MG63 (cell line): ENCODE data around the gene PRR7. TPM values are rescaled to one million over a fixed set of nuclear protein-coding genes. Genes with fewer than 3 reads are reported as not detected.
"Not testable (repeated sequence)": the region's sequence is repeated elsewhere in the genome, so short reads cannot be mapped to it uniquely, and the experiment has no call there.

Source experiments
- DNase-seq: peaks from one replicate; pipeline ENCODE4 v3.0.0-alpha.2; 2020
- H3K27me3 ChIP-seq: fragments of 250-450 bp; sonication (Bioruptor Pico); 2 replicates; pipeline ENCODE4 v1.5.1; 2020; ENCODE audit warnings: mild to moderate bottlenecking, moderate library complexity
- H3K36me3 ChIP-seq: fragments of 250-450 bp; sonication (Bioruptor Pico); 2 replicates; pipeline ENCODE4 v1.5.1; 2020; ENCODE audit warnings: mild to moderate bottlenecking, moderate library complexity
- H3K4me3 ChIP-seq: fragments of 250-450 bp; sonication (Bioruptor Pico); 2 replicates; pipeline ENCODE4 v1.5.1; 2020; ENCODE audit warnings: mild to moderate bottlenecking, moderate library complexity
- H3K9me3 ChIP-seq: fragments of 250-450 bp; sonication (Bioruptor Pico); 2 replicates; pipeline ENCODE4 v1.5.1; 2020; ENCODE audit warnings: mild to moderate bottlenecking, moderate library complexity
- total RNA-seq: library from RNA; depleted of rRNA; stranded (reverse); fragments of >200 nt; shearing (Covaris generic); gene quantifications from 2 replicates; pipeline ENCODE4 v1.2.3, GENCODE V29; 2014; ENCODE audit warnings: low replicate concordance

The PRR7 gene
- total RNA-seq, 1 experiment from 2014 or later: 68.2 TPM

- peak; percentile 56 for DNase-seq
- Histone ChIP-seq H3K36me3 (no peaks in the 10 kb centered on the region), H3K27me3 (no peaks in the 10 kb centered on the region)
Measured at GRCh38 chr5:177419046-177419445, 27.6 kb upstream of the PRR7 start.

GRCh38 chr5:177420472-177420871 lies 26.1 kb upstream of the PRR7 start:
- not testable (repeated sequence) for H3K9me3 ChIP-seq, DNase-seq, H3K27me3 ChIP-seq, H3K36me3 ChIP-seq, H3K4me3 ChIP-seq

More at GRCh38 chr5:177419046-177419445, 27.6 kb upstream of the PRR7 start:
- Histone ChIP-seq H3K4me3 (no peak overlapping the region), H3K9me3 (no peaks in the 10 kb centered on the region)

- no peak for DNase-seq
- H3K4me3 ChIP-seq: no peak overlapping the region
- H3K27me3 ChIP-seq: no peaks in the 10 kb centered on the region
- no peaks in the 10 kb centered on the region for H3K36me3 ChIP-seq
- no peaks in the 10 kb centered on the region for H3K9me3 ChIP-seq
Measured at GRCh38 chr5:177421062-177421798, 25.4 kb upstream of the PRR7 start.

- Histone ChIP-seq H3K4me3 (no peak overlapping the region), H3K36me3 (peaks cover 14% of the 10 kb centered on the region), H3K9me3 (no peaks in the 10 kb centered on the region), H3K27me3 (no peaks in the 10 kb centered on the region)
- DNase-seq: no peak
Measured at GRCh38 chr5:177423671-177424070, 22.9 kb upstream of the PRR7 start.

GRCh38 chr5:177425196-177425800 lies 21.3 kb upstream of the PRR7 start:
- H3K9me3 ChIP-seq: no peaks in the 10 kb centered on the region
- no peak for DNase-seq
- H3K4me3 ChIP-seq: peak overlapping the region; percentile 60
- peaks cover 24% of the 10 kb centered on the region for H3K36me3 ChIP-seq
- H3K27me3 ChIP-seq: no peaks in the 10 kb centered on the region

GRCh38 chr5:177425801-177426565 lies 20.6 kb upstream of the PRR7 start:
- H3K9me3 ChIP-seq: no peaks in the 10 kb centered on the region
- peak; percentile 100 for DNase-seq
- no peaks in the 10 kb centered on the region for H3K27me3 ChIP-seq
- H3K36me3 ChIP-seq: peaks cover 31% of the 10 kb centered on the region
- H3K4me3 ChIP-seq: peak overlapping the region; percentile 60

- no peaks in the 10 kb centered on the region for H3K9me3 ChIP-seq
- peak; percentile 68 for DNase-seq
- peaks cover 38% of the 10 kb centered on the region for H3K36me3 ChIP-seq
- no peaks in the 10 kb centered on the region for H3K27me3 ChIP-seq
- H3K4me3 ChIP-seq: peak within 1 kb of the TSS; percentile 71
Measured at GRCh38 chr5:177426566-177427210, 19.9 kb upstream of the PRR7 start, which contains the start of gene GRK6. Gene GRK6 (plus strand): TSS chr5:177426676. CDS start chr5:177426846, 170 bp downstream.

- Histone ChIP-seq H3K27me3 (no peaks in the 10 kb centered on the region), H3K36me3 (peaks cover 44% of the 10 kb centered on the region), H3K9me3 (no peaks in the 10 kb centered on the region), H3K4me3 (peak overlapping the region; percentile 71)
- DNase-seq: peak; percentile 8
Measured at GRCh38 chr5:177427211-177427822, 19.3 kb upstream of the PRR7 start.

GRCh38 chr5:177427919-177428573 lies 18.6 kb upstream of the PRR7 start:
- Histone ChIP-seq H3K4me3 (peak overlapping the region; percentile 71), H3K9me3 (no peaks in the 10 kb centered on the region), H3K27me3 (no peaks in the 10 kb centered on the region), H3K36me3 (peaks cover 51% of the 10 kb centered on the region)
- DNase-seq: peak; percentile 10

GRCh38 chr5:177428574-177429217 lies 17.9 kb upstream of the PRR7 start:
- no peaks in the 10 kb centered on the region for H3K9me3 ChIP-seq
- peaks cover 58% of the 10 kb centered on the region for H3K36me3 ChIP-seq
- DNase-seq: no peak

GRCh38 chr5:177429248-177430040 lies 17.2 kb upstream of the PRR7 start:
- H3K27me3 ChIP-seq: no peaks in the 10 kb centered on the region
- H3K36me3 ChIP-seq: peaks cover 65% of the 10 kb centered on the region
- H3K9me3 ChIP-seq: no peaks in the 10 kb centered on the region
- H3K4me3 ChIP-seq: no peak overlapping the region
- DNase-seq: peak; percentile 11

More at GRCh38 chr5:177428574-177429217, 17.9 kb upstream of the PRR7 start:
- Histone ChIP-seq H3K4me3 (peak overlapping the region; percentile 71; the same call in 1 of the 2 replicates), H3K27me3 (no peaks in the 10 kb centered on the region)

GRCh38 chr5:177430140-177430951 lies 16.3 kb upstream of the PRR7 start:
- peaks cover 74% of the 10 kb centered on the region for H3K36me3 ChIP-seq
- no peak overlapping the region for H3K4me3 ChIP-seq
- no peaks in the 10 kb centered on the region for H3K27me3 ChIP-seq
- no peaks in the 10 kb centered on the region for H3K9me3 ChIP-seq
- peak; percentile 5 for DNase-seq

GRCh38 chr5:177430972-177431316 lies 15.7 kb upstream of the PRR7 start:
- H3K27me3 ChIP-seq: no peaks in the 10 kb centered on the region
- no peak for DNase-seq

More at GRCh38 chr5:177430972-177431316, 15.7 kb upstream of the PRR7 start:
- Histone ChIP-seq H3K36me3 (peaks cover 80% of the 10 kb centered on the region), H3K9me3 (no peaks in the 10 kb centered on the region), H3K4me3 (no peak overlapping the region)
